K562 (cell line): Measurements from ENCODE around the gene IL37. TPM values are rescaled to one million over a fixed set of nuclear protein-coding genes. Genes with fewer than 3 reads are reported as not detected.

Experiments
- BDP1 ChIP-seq: IDR thresholded peaks from 3 replicates; pipeline ENCODE4 v1.6.1; 2011; ENCODE audit not compliant: insufficient read length, insufficient read depth
- EHMT2 ChIP-seq: fragments of 450-650 bp; IDR thresholded peaks from 2 replicates; pipeline ENCODE4 v1.6.1; 2018; ENCODE audit warnings: antibody characterized with exemption
- GATA2 ChIP-seq: sonication (generic); formaldehyde crosslinking; IDR thresholded peaks from 2 replicates; pipeline ENCODE4 v1.4.0; 2020; ENCODE audit warnings: mild to moderate bottlenecking, missing genetic modification reagents
- HCFC1 ChIP-seq: IDR thresholded peaks from 2 replicates; pipeline ENCODE4 v1.6.1; 2012; ENCODE audit warnings: low read depth, low read length, improper control_type of control experiment
- HDAC6 ChIP-seq: IDR thresholded peaks from 2 replicates; pipeline ENCODE4 v1.6.1; 2012; ENCODE audit warnings: low read depth, mild to moderate bottlenecking, control low read depth, inconsistent platforms, low read length, moderate library complexity
- HNRNPUL1 ChIP-seq: fragments of 200-400 bp; formaldehyde crosslinking; IDR thresholded peaks from 2 replicates; pipeline ENCODE4 v1.6.1; 2017; ENCODE audit warnings: low read length
- PBX2 ChIP-seq, 2 experiments: IDR thresholded peaks in 1 of 2; conservative IDR thresholded peaks in 1 of 2; 2 replicates each; pipeline ENCODE4 v1.6.1; 2016; ENCODE audit warnings: low read depth in 2 of 2, mild to moderate bottlenecking in 1 of 2, missing compliant biosample characterization in 1 of 2, missing genetic modification characterization in 1 of 2, moderate library complexity in 1 of 2
- SMAD2 ChIP-seq: fragments of 150-350 bp; IDR thresholded peaks from 2 replicates; pipeline ENCODE4 v1.6.1; 2014; ENCODE audit warnings: low read depth, mild to moderate bottlenecking, low read length
- SOX6 ChIP-seq: fragments of 450-650 bp; IDR thresholded peaks from 2 replicates; pipeline ENCODE4 v1.6.1; 2014; ENCODE audit warnings: mild to moderate bottlenecking
- SP2 ChIP-seq: IDR thresholded peaks from 2 replicates; pipeline ENCODE4 v1.6.1; 2011; ENCODE audit warnings: mild to moderate bottlenecking, low read depth, low read length, moderate library complexity; ENCODE audit not compliant: poor library complexity, severe bottlenecking; ENCODE audit errors: extremely low read depth
- TFAP4 ChIP-seq: sonication (generic); formaldehyde crosslinking; IDR thresholded peaks from 2 replicates; pipeline ENCODE4 v1.8.0; 2022; ENCODE audit warnings: missing genetic modification reagents, mild to moderate bottlenecking, moderate library complexity, borderline replicate concordance
- ZNF239 ChIP-seq: fragments of 250-450 bp; sonication (Bioruptor Pico); IDR thresholded peaks from 2 replicates; pipeline ENCODE4 v1.4.0; 2020; ENCODE audit warnings: mild to moderate bottlenecking
- ZNF609 ChIP-seq: sonication (generic); formaldehyde crosslinking; IDR thresholded peaks from 2 replicates; pipeline ENCODE4 v1.8.1; 2023; ENCODE audit warnings: missing genetic modification reagents, mild to moderate bottlenecking, borderline replicate concordance
- polyA plus RNA-seq, 8 experiments: library from polyadenylated mRNA; depleted of rRNA in 4 of 8; stranded (reverse) in 5 of 8; unstranded in 3 of 8; fragments of >200 nt; fragmentation: Nextera tagmentation in 2 of 8; fragmentation: Illumina TruSeq in 1 of 8; extraction: Ambion mirVana in 2 of 8; extraction: Trizol in 1 of 8; gene quantifications; 2 replicates each; pipeline versions ENCODE4 v1.2.1 to v1.2.3, GENCODE V29; 2011 to 2014; ENCODE audit warnings: inconsistent platforms in 1 of 8, missing spikeins in 1 of 8
- total RNA-seq, 7 experiments: library from RNA; depleted of rRNA in 6 of 7; stranded (reverse); fragments of >200 nt in 6 of 7; fragmentation: Illumina TruSeq in 2 of 7; extraction: Trizol in 2 of 7; gene quantifications; 2 replicates each; pipeline versions ENCODE4 v1.2.1 to v1.2.3, GENCODE V29; 2011 to 2021; ENCODE audit warnings: low replicate concordance in 1 of 7
- TF ChIP-seq, protein P1 (sequence below): fragments of 250-450 bp; sonication (Bioruptor Pico); IDR thresholded peaks from 2 replicates; pipeline ENCODE4 v1.5.1; 2021; ENCODE audit warnings: mild to moderate bottlenecking
- TF ChIP-seq, protein P2 (sequence below), 2 experiments: fragments of 450-650 bp in 1 of 2; sonication (generic) in 1 of 2; formaldehyde crosslinking in 1 of 2; IDR thresholded peaks in 1 of 2; conservative IDR thresholded peaks in 1 of 2; 2 replicates each; pipeline versions ENCODE4 v1.6.1 to v1.8.1; 2016 to 2023; ENCODE audit warnings: mild to moderate bottlenecking in 2 of 2, moderate library complexity in 2 of 2, inconsistent platforms in 1 of 2, missing genetic modification reagents in 1 of 2

Gene IL37
- total and polyA plus RNA-seq, 9 of the 15 experiments (the other 6 are each of a cell fraction or from before 2014, with no cell fraction given), result not detected

DNA sequence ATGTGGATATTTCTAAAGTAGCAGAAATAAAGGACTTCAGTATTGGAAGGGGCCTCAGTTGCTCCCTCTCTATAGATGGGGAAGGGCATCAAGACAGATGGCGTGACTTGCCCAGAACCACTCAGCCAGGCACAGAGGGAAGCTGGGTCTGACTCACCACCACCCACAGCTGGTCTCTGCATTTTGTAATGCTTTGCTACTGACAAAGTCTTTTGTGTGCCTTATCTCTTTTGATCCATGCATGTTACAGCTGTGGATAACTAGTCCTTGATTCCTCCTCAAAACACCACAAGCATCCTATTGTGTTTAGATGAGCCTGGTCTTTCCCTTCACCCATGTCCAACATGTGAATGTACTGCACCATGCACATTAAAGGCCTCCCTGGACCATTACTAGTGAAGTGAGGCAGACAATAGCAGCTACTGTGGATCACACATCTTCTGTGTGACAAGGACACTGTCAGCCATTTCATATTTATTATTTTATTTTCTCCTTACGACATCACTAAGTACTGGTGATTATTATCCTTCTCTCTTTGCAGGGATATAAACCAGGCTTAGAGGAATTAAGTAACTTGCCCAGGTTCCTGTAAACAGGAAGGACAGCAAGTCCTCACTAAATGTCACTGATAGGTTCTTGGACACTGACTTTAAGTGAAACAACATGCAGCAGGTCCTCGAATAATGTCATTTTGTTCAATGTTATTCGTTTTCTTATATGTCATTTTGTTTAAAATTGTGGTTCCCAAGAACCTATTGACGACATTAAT, 29.6 kb upstream of the IL37 start (continued):
- TF ChIP-seq, protein P1, sequence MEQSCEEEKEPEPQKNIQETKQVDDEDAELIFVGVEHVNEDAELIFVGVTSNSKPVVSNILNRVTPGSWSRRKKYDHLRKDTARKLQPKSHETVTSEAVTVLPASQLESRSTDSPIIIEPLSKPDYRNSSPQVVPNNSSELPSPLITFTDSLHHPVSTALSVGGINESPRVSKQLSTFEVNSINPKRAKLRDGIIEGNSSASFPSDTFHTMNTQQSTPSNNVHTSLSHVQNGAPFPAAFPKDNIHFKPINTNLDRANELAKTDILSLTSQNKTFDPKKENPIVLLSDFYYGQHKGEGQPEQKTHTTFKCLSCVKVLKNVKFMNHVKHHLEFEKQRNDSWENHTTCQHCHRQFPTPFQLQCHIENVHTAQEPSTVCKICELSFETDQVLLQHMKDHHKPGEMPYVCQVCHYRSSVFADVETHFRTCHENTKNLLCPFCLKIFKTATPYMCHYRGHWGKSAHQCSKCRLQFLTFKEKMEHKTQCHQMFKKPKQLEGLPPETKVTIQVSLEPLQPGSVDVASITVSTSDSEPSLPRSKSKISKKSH (CRISPR knock-in tag), result no peak
- TF ChIP-seq EHMT2 (0 out of 2 replicates have a peak, but pooled peaks have one; percentile 25), SMAD2 (no peak), HDAC6 (no peak), TFAP4 (peak; percentile 88), SOX6 (peak; percentile 94), BDP1 (no peak), PBX2 (CRISPR knock-in tag; IDR thresholded peaks at IDR 0.05; ENCODE audit: low read depth) (no peak), PBX2 (tag; conservative IDR thresholded peaks at IDR 0.05; ENCODE audit: low read depth) (no peak), HNRNPUL1 (no peak), HCFC1 (no peak), GATA2 (CRISPR knock-in tag) (peak; percentile 23; the same call in 1 of the 2 replicates), ZNF609 (CRISPR knock-in tag) (no peak), ZNF239 (CRISPR knock-in tag) (no peak), SP2 (no peak)
- TF ChIP-seq, protein P2, sequence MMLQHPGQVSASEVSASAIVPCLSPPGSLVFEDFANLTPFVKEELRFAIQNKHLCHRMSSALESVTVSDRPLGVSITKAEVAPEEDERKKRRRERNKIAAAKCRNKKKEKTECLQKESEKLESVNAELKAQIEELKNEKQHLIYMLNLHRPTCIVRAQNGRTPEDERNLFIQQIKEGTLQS (IDR thresholded peaks at IDR 0.05), result peak; percentile 75
- TF ChIP-seq, protein P2 (CRISPR knock-in tag; conservative IDR thresholded peaks at IDR 0.05), result no peak
